Breast epithelium (tissue), 3 donors: ENCODE data around the gene CCDC71.

Experiments used
- CTCF ChIP-seq, 3 donors: fragments of 450-650 bp; IDR thresholded peaks; one replicate each; pipeline ENCODE4 v1.5.1; 2016 to 2017; ENCODE audit warnings: antibody characterized with exemption in 3 of 3, mild to moderate bottlenecking in 3 of 3, moderate library complexity in 3 of 3
- POLR2A ChIP-seq: fragments of 450-650 bp; IDR thresholded peaks from one replicate; pipeline ENCODE4 v1.6.1; 2016; ENCODE audit warnings: antibody characterized with exemption, mild to moderate bottlenecking, moderate library complexity
- POLR2AphosphoS5 ChIP-seq, 3 donors: sonication (generic); formaldehyde crosslinking; IDR thresholded peaks; one replicate each; pipeline ENCODE4 v1.6.1; 2017; ENCODE audit warnings: antibody characterized with exemption in 3 of 3

- TF ChIP-seq CTCF (IDR thresholded peaks at IDR 0.05) (no peak), POLR2AphosphoS5 (IDR thresholded peaks at IDR 0.05) (peak; percentile 63 to 89 (median 75)), POLR2A (no peak)
Observed at GRCh38 chr3:49165771-49166751, at the start of gene CCDC71.
